GM12878 (cell line): ENCODE data around the gene LGI1. TPM values are rescaled to one million over a fixed set of nuclear protein-coding genes. Genes with fewer than 3 reads are reported as not detected.

Experiments used
- ATAC-seq: fragments of 200-7000 bp; cut with Tn5 transposase; 3 replicates; pipeline ENCODE4 v1.9.1; 2020; ENCODE audit warnings: mild to moderate bottlenecking, moderate library complexity
- BruUV-seq: library from RNA; stranded (reverse); fragments of 400-500 nt; replicated peaks from 2 replicates; lab custom pipeline; 2021; lab: Mats Ljungman, UMichigan
- CTCF ChIA-PET: fragments of 300-600 bp; sonication (Branson Sonifier 250); formaldehyde crosslinking; extraction: SDS; loops from one replicate; lab custom pipeline; 2021; ENCODE audit warnings: inconsistent platforms; lab: Yijun Ruan, JAX
- POLR2A ChIA-PET: fragments of 350-600 bp; formaldehyde crosslinking; extraction: SDS; loops from one replicate; lab custom pipeline; 2021; ENCODE audit warnings: inconsistent platforms; lab: Charles Lee
- RAD21 ChIA-PET: fragments of 300-600 bp; sonication (Branson Sonifier 250); formaldehyde crosslinking; loops from one replicate; lab custom pipeline; 2023; ENCODE audit warnings: antibody characterized with exemption; ENCODE audit not compliant: unreplicated experiment; lab: Charles Lee
- SMC1A ChIA-PET: fragments of 300-600 bp; sonication (Branson Sonifier 250); formaldehyde crosslinking; loops from one replicate; lab custom pipeline; 2023; ENCODE audit not compliant: unreplicated experiment, uncharacterized antibody; lab: Charles Lee
- DNase-seq: peaks from one replicate; pipeline ENCODE4 v3.0.0-alpha.2; 2011; ENCODE audit warnings: low read depth, low spot score
- FAIRE-seq: peaks from 3 replicates; lab custom pipeline; 2011; peaks lifted over from hg19 to GRCh38; lab: Jason Lieb, UNC
- H2AFZ ChIP-seq: 2 replicates; pipeline ENCODE4 v1.6.0; 2011; ENCODE audit warnings: low read depth, low read length, control low read depth; ENCODE audit not compliant: control insufficient read depth
- H3K27ac ChIP-seq: 2 replicates; pipeline ENCODE4 v1.5.1; 2011; ENCODE audit warnings: control low read depth; ENCODE audit not compliant: control insufficient read depth, insufficient read depth
- H3K27me3 ChIP-seq, 2 experiments: replicated peaks in 1 of 2; 2 replicates each; pipeline versions ENCODE4 v1.6.0 to v1.6.1; 2011; ENCODE audit warnings: low read length in 1 of 2; ENCODE audit not compliant: control insufficient read depth in 2 of 2, insufficient read depth in 2 of 2
- H3K36me3 ChIP-seq, 2 experiments: 2 replicates each; pipeline ENCODE4 v1.5.1; 2011; ENCODE audit warnings: low read length in 1 of 2; ENCODE audit not compliant: control insufficient read depth in 2 of 2, insufficient read depth in 2 of 2
- H3K4me1 ChIP-seq: 2 replicates; pipeline ENCODE4 v1.6.1; 2011; ENCODE audit warnings: mild to moderate bottlenecking, low read length, moderate library complexity, mixed read lengths; ENCODE audit not compliant: control insufficient read depth, insufficient read depth
- H3K4me2 ChIP-seq: 2 replicates; pipeline ENCODE4 v1.6.0; 2011; ENCODE audit warnings: control low read depth; ENCODE audit not compliant: control insufficient read depth, insufficient read depth
- H3K4me3 ChIP-seq: fragments of 200-600 bp; sonication (generic); 2 replicates; pipeline ENCODE4 v1.5.1; 2016
- H3K79me2 ChIP-seq: 2 replicates; pipeline ENCODE4 v1.6.0; 2011; ENCODE audit warnings: low read length; ENCODE audit not compliant: control insufficient read depth, insufficient read depth
- H3K9ac ChIP-seq: 2 replicates; pipeline ENCODE4 v1.8.0; 2011; ENCODE audit warnings: low read length, control low read depth, mixed read lengths; ENCODE audit not compliant: control insufficient read depth, insufficient read depth
- H3K9me3 ChIP-seq: replicated peaks from 3 replicates; pipeline ENCODE4 v1.5.1; 2011; ENCODE audit warnings: mild to moderate bottlenecking, low read length; ENCODE audit not compliant: control insufficient read depth, insufficient read depth
- H4K20me1 ChIP-seq: 2 replicates; pipeline ENCODE4 v1.6.0; 2011; ENCODE audit not compliant: control insufficient read depth, insufficient read depth
- FOS ChIP-seq: IDR thresholded peaks from 3 replicates; pipeline ENCODE4 v1.6.1; 2011; ENCODE audit warnings: borderline replicate concordance; ENCODE audit not compliant: insufficient read length; ENCODE audit errors: extremely low read depth
- FOXK2 ChIP-seq: fragments of 450-650 bp; IDR thresholded peaks from 2 replicates; pipeline ENCODE4 v1.6.1; 2017; ENCODE audit warnings: mild to moderate bottlenecking, moderate library complexity
- PML ChIP-seq: IDR thresholded peaks from 2 replicates; pipeline ENCODE4 v1.6.1; 2012; ENCODE audit warnings: low read length, inconsistent platforms
- RAD21 ChIP-seq: IDR thresholded peaks from 2 replicates; pipeline ENCODE4 v1.6.1; 2011; ENCODE audit warnings: mild to moderate bottlenecking, low read depth, low read length, moderate library complexity; ENCODE audit not compliant: insufficient read depth
- SMC3 ChIP-seq: IDR thresholded peaks from 2 replicates; pipeline ENCODE4 v1.6.1; 2011; ENCODE audit warnings: low read length, improper control_type of control experiment, borderline replicate concordance
- WGBS: methylation state at CpG from one replicate; pipeline ENCODE4 v1.1.6; 2016; ENCODE audit warnings: low lambda C conversion rate; ENCODE audit not compliant: insufficient replicate concordance, insufficient coverage; ENCODE audit errors: missing lambda C conversion rate; 5-methylcytosine and 5-hydroxymethylcytosine counted together
- in situ Hi-C: fragments of 300-500 bp; cut with MboI; formaldehyde crosslinking; loops from 9 replicates; pipeline ENCODE4 v1.14.3; 2018; ENCODE audit warnings: mixed read lengths
- intact Hi-C: fragments of 100-400 bp; cut with micrococcal nuclease; formaldehyde crosslinking; loops from one replicate; pipeline ENCODE4 v1.14.2; 2022; ENCODE audit not compliant: unreplicated experiment
- polyA plus RNA-seq, 11 experiments: library from polyadenylated mRNA; depleted of rRNA in 4 of 11; unstranded in 6 of 11; stranded (reverse) in 5 of 11; fragments of >200 nt; fragmentation: Nextera tagmentation in 4 of 11; fragmentation: Illumina TruSeq in 1 of 11; extraction: Ambion mirVana in 4 of 11; extraction: Trizol in 1 of 11; gene quantifications; 1 replicate in 1 of 11; 2 replicates in 10 of 11; pipeline versions ENCODE4 v1.2.1 to v1.2.3, GENCODE V29; 2011 to 2016; ENCODE audit warnings: inconsistent platforms in 2 of 11, missing spikeins in 2 of 11, low read depth in 1 of 11
- total RNA-seq, 4 experiments: library from RNA; depleted of rRNA in 3 of 4; stranded (reverse); fragments of >200 nt in 3 of 4; fragmentation: Illumina TruSeq in 1 of 4; extraction: Trizol in 1 of 4; gene quantifications; 2 replicates each; pipeline versions ENCODE4 v1.2.1 to v1.2.3, GENCODE V29; 2013 to 2021
- TF ChIP-seq, protein P1 (sequence below), 3 experiments: IDR thresholded peaks in 2 of 3; conservative IDR thresholded peaks in 1 of 3; 2 replicates each; pipeline ENCODE4 v1.5.1; 2011; ENCODE audit warnings: low read depth in 3 of 3, low read length in 3 of 3, mild to moderate bottlenecking in 3 of 3, control low read depth in 2 of 3, moderate library complexity in 2 of 3, inconsistent platforms in 1 of 3, mixed read lengths in 1 of 3; ENCODE audit not compliant: control insufficient read depth in 2 of 3, insufficient read depth in 1 of 3; ENCODE audit errors: extremely low read depth in 1 of 3
- TF ChIP-seq, protein P2 (sequence below): fragments of 450-650 bp; IDR thresholded peaks from 2 replicates; pipeline ENCODE4 v1.6.1; 2017; ENCODE audit warnings: low read depth, mild to moderate bottlenecking, moderate library complexity
- TF ChIP-seq, protein P3 (sequence below): fragments of 450-650 bp; formaldehyde crosslinking; IDR thresholded peaks from 2 replicates; pipeline ENCODE4 v1.4.0; 2020; ENCODE audit warnings: mild to moderate bottlenecking, moderate library complexity

The LGI1 gene
- total and polyA plus RNA-seq, 10 of the 15 experiments (the other 5 are each of a cell fraction or from before 2014, with no cell fraction given): not detected

DNA sequence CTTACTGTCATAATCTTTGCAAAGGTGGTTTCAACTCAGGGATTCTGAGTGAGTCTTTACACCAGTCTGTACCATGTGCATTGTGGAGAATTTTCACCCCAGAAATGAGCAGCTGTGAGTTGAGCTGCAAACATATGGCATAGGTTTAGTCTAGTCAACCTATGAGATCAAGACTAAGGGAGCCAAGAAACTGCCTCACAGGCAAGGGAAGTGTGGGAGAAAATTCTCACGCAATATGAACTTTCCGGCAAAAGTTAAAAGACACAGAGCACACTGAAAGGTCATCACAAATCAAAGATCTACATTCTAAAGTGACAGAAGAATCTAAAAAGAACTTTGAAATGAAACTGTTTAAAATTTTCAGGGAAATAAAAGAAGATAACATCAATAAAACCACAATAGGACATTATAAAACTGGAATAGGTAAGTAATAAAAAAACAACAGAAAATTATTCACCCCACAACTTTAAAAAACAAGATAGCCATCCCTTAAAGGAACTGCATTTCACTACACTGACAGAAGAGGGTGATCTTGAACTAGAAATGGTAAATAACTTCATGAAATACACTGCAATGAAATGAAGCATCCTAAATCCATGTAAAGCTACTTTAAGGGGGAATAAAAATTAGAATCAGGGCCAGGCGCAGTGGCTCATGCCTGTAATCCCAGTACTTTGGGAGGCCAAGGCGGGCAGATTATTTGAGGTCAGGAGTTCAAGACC lies 63.5 kb downstream of the LGI1 start:
- ATAC-seq: peak; percentile 37; the same call in 1 of the 3 replicates
- Histone ChIP-seq H3K9me3 (no peaks in the 10 kb centered on the region), H3K4me3 (no peak overlapping the region), H3K27ac (no peak overlapping the region), H3K27me3 (peaks cover 0 to 14% of the 10 kb centered on the region in 2 experiments; a peak in 2 of 4 replicates), H3K9ac (no peak overlapping the region), H4K20me1 (no peaks in the 10 kb centered on the region)
- ChIA-PET POLR2A (no interaction called here), CTCF (interaction anchor here (0.6 to 3.1 kb wide), 6 partner anchors 32 to 499 kb away, joined by 3 to 16 read pairs (median 6); no protein-coding TSS in a partner anchor), RAD21 (interaction anchor here (1.0 to 1.3 kb wide), 3 partner anchors 37 to 267 kb away, joined by 3 to 6 read pairs (median 4); no protein-coding TSS in a partner anchor)
- in situ Hi-C loops: no loop called here
- FAIRE-seq: no peak
- DNase-seq: no peak
- TF ChIP-seq RAD21: peak; percentile 67
- no peak for TF ChIP-seq FOS
- TF ChIP-seq, protein P1, sequence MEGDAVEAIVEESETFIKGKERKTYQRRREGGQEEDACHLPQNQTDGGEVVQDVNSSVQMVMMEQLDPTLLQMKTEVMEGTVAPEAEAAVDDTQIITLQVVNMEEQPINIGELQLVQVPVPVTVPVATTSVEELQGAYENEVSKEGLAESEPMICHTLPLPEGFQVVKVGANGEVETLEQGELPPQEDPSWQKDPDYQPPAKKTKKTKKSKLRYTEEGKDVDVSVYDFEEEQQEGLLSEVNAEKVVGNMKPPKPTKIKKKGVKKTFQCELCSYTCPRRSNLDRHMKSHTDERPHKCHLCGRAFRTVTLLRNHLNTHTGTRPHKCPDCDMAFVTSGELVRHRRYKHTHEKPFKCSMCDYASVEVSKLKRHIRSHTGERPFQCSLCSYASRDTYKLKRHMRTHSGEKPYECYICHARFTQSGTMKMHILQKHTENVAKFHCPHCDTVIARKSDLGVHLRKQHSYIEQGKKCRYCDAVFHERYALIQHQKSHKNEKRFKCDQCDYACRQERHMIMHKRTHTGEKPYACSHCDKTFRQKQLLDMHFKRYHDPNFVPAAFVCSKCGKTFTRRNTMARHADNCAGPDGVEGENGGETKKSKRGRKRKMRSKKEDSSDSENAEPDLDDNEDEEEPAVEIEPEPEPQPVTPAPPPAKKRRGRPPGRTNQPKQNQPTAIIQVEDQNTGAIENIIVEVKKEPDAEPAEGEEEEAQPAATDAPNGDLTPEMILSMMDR (IDR thresholded peaks at IDR 0.05 in 2 of 3, conservative IDR thresholded peaks at IDR 0.05 in 1 of 3; ENCODE audit: control insufficient read depth in 2 of 3, extremely low read depth in 1 of 3, insufficient read depth in 1 of 3, low read depth in 3 of 3, low read length in 3 of 3): peak in 2 of 3 experiments; percentile 14 to 33; a peak in 2 of 6 replicates
- TF ChIP-seq SMC3: peak; percentile 31; the same call in 1 of the 2 replicates
- TF ChIP-seq PML: no peak
- TF ChIP-seq FOXK2: no peak
- TF ChIP-seq, protein P2, sequence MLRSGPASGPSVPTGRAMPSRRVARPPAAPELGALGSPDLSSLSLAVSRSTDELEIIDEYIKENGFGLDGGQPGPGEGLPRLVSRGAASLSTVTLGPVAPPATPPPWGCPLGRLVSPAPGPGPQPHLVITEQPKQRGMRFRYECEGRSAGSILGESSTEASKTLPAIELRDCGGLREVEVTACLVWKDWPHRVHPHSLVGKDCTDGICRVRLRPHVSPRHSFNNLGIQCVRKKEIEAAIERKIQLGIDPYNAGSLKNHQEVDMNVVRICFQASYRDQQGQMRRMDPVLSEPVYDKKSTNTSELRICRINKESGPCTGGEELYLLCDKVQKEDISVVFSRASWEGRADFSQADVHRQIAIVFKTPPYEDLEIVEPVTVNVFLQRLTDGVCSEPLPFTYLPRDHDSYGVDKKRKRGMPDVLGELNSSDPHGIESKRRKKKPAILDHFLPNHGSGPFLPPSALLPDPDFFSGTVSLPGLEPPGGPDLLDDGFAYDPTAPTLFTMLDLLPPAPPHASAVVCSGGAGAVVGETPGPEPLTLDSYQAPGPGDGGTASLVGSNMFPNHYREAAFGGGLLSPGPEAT: no peak
- TF ChIP-seq, protein P3, sequence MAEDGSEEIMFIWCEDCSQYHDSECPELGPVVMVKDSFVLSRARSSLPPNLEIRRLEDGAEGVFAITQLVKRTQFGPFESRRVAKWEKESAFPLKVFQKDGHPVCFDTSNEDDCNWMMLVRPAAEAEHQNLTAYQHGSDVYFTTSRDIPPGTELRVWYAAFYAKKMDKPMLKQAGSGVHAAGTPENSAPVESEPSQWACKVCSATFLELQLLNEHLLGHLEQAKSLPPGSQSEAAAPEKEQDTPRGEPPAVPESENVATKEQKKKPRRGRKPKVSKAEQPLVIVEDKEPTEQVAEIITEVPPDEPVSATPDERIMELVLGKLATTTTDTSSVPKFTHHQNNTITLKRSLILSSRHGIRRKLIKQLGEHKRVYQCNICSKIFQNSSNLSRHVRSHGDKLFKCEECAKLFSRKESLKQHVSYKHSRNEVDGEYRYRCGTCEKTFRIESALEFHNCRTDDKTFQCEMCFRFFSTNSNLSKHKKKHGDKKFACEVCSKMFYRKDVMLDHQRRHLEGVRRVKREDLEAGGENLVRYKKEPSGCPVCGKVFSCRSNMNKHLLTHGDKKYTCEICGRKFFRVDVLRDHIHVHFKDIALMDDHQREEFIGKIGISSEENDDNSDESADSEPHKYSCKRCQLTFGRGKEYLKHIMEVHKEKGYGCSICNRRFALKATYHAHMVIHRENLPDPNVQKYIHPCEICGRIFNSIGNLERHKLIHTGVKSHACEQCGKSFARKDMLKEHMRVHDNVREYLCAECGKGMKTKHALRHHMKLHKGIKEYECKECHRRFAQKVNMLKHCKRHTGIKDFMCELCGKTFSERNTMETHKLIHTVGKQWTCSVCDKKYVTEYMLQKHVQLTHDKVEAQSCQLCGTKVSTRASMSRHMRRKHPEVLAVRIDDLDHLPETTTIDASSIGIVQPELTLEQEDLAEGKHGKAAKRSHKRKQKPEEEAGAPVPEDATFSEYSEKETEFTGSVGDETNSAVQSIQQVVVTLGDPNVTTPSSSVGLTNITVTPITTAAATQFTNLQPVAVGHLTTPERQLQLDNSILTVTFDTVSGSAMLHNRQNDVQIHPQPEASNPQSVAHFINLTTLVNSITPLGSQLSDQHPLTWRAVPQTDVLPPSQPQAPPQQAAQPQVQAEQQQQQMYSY (CRISPR knock-in tag): no peak
- TF ChIP-seq, all 136 proteins: peak for 3
- no peaks in the 10 kb centered on the region for H3K79me2 ChIP-seq
- no peak overlapping the region for H2AFZ ChIP-seq
- H3K4me1 ChIP-seq: no peaks in the 10 kb centered on the region
- no peak overlapping the region for H3K4me2 ChIP-seq
- SMC1A ChIA-PET: interaction anchor here (0.7 to 1.9 kb wide), 6 partner anchors 37 to 623 kb away, joined by 3 to 8 read pairs (median 4); no protein-coding TSS in a partner anchor
- intact Hi-C loops: loop anchor here (5.0 kb wide), 1 partner anchor 491 kb away; no protein-coding TSS in a partner anchor
- no peaks in the 10 kb centered on the region for H3K36me3 ChIP-seq
- 68% methylated on average over 4 of the region's 4 CpGs for WGBS
- BruUV-seq: no TSS peak
